Keratinocyte (primary cell): ENCODE measurements around the gene TNPO3.

Experiments
- CTCF ChIP-seq, 3 experiments: IDR thresholded peaks in 1 of 3; conservative IDR thresholded peaks in 1 of 3; optimal IDR thresholded peaks in 1 of 3; 2 replicates in 2 of 3; 3 replicates in 1 of 3; pipeline versions ENCODE3 to v1.5.1; 2011; ENCODE audit warnings: low read length in 3 of 3, mild to moderate bottlenecking in 3 of 3, moderate library complexity in 2 of 3, control low read depth in 1 of 3, inconsistent platforms in 1 of 3; ENCODE audit not compliant: insufficient read depth in 2 of 3; ENCODE audit errors: extremely low read depth in 1 of 3
- EZH2 ChIP-seq: IDR thresholded peaks from one replicate; pipeline ENCODE4 v1.6.1; 2012; ENCODE audit warnings: inconsistent platforms, mild to moderate bottlenecking, low read length, moderate library complexity

GRCh38 chr7:129091484-129092002, 36.6 kb upstream of the TNPO3 start:
- TF ChIP-seq CTCF (optimal IDR thresholded peaks at IDR 0.05 in 1 of 3, IDR thresholded peaks at IDR 0.05 in 1 of 3, conservative IDR thresholded peaks at IDR 0.05 in 1 of 3; ENCODE audit: extremely low read depth in 1 of 3, insufficient read depth in 2 of 3, low read length in 3 of 3) (peak; percentile 98 to 99 (median 99)), EZH2 (no peak)
